Nasal cavity respiratory epithelium epithelial cell of viscerocranial mucosa (primary cell): Measurements from ENCODE around the gene SLC29A2. TPM values are rescaled to one million over a fixed set of nuclear protein-coding genes. Genes with fewer than 3 reads are reported as not detected.

ENCODE experiments used
- total RNA-seq: library from RNA; depleted of rRNA; stranded (reverse); fragments of >200 nt; gene quantifications from 2 replicates; pipeline ENCODE4 v1.2.3, GENCODE V29; 2014

The SLC29A2 gene
- 3.1 and 6.0 TPM in 2 replicates for total RNA-seq

GRCh38 chr11:66371627-66372415, at the start of gene SLC29A2:
SLC29A2 (minus strand) TSS chr11:66371760; CDS start chr11:66371591, 169 bp downstream.

GRCh38 chr11:66420671-66421476, 49.3 kb upstream of the SLC29A2 start, which contains the start of gene NPAS4:
NPAS4 (plus strand) TSS chr11:66421035; CDS start chr11:66421180, 145 bp downstream.

GRCh38 chr11:66347425-66348276, 23.9 kb downstream of the SLC29A2 start, which contains the start of gene B4GAT1:
B4GAT1 (minus strand) TSS chr11:66347629; CDS start chr11:66347545, 84 bp downstream.

DNA sequence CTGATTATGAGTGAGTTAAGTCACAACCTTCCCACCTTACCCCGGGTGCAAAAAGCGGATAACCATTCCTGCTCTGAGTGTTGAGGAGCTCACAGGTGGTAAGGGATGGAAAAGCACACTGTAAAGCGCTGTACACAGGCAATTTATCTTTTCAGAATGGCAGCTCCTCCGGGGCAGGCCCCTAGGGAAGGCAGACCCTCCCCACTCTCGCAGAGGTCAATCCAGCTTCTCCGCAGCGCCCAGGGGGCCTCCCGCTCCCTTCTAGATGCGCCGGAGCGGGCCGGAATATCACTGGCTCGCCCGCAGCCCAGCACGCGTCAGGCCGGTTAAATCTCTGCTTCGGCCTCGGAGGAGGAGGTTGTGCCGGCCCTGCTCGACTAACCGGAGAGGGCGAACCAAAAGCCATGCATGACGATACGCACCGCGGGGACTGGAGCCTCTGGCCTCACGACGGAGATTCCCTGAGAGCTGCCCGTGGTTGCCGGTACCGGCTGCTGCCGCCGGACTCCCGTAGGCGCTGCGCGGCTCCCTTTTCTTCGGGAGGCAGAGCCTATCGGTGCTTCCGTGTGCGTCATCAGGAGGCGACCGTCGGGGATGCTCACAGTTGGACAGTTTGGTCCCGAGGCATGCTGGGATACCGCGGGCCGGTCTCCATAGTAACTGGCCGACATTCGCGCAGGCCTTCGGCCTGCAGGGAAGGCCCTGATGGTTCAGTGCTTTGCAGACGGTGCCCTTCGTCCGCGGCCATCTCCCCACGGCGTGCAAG, 26.8 kb downstream of the SLC29A2 start, which contains the start of gene BRMS1:
BRMS1 (minus strand) TSS at position 555 of the 766 bp plus-strand sequence. CDS start 2,870 bp downstream, outside the sequence.

DNA sequence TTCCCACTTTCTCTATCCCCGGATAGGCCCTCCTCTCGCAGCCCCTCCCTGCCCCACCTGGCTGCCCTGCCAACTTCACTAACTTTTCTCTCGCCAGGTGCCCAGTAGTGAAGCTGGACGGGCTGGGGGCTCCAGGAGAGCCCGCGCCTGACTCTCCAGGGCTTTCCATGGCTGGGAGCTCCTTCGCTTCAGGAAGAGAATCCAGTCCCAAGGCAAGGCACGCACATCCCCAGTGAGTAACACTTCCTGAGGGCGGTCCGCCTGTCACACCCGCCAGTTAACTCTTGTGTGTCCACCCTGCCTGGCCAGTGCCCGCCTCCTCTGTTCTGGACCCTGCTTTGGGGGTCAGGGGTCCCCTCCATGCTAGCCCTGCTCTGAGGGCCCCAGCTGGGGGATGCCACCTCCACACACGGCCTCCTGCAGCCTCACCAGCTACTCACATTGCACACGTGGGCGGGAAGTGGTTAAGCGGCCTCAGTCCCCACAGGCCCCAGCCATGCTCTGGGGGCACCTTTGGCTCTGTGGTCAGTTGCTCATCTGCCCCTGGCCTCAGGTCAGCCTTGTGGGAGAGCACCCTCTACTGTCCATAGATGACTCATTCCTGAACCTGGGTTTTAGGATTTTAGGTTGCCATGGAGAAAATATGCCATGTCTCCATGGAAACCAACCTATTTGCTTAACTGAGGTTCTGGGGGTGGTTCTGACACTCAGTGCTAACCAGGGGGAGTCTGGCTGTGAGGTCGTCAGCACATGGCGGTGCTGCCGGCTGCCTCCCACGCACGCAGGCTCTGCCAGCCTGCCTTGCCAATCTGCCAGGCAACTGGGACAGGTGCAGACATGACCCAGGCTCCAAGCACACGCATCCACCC, 35.1 kb downstream of the SLC29A2 start, which contains the start of gene RIN1:
RIN1 (minus strand) TSS at position 201 of the 869 bp plus-strand sequence; CDS start at position 169, 32 bp downstream.

GRCh38 chr11:66316849-66317251, 54.7 kb downstream of the SLC29A2 start, which contains the start of gene CD248:
CD248 (minus strand) TSS chr11:66317044; CDS start chr11:66317027, 17 bp downstream.

Other genes with a start within 250 kb of the SLC29A2 start
- gene KLC2, start 114.1 kb downstream of the SLC29A2 start, total RNA-seq = 23.2 and 49.8 TPM in 2 replicates
- gene RAB1B, start 103.1 kb downstream of the SLC29A2 start, total RNA-seq = 61.2 and 88.6 TPM in 2 replicates
- gene CNIH2, start 93.6 kb downstream of the SLC29A2 start, total RNA-seq = under 0.01 and 0.14 TPM in 2 replicates
- 121 and 221 TPM in 2 replicates for gene YIF1A, start 82.6 kb downstream of the SLC29A2 start, total RNA-seq
- gene TMEM151A, start 79.9 kb downstream of the SLC29A2 start, total RNA-seq = under 0.01 and 0.07 TPM in 2 replicates
- gene CD248, start 54.7 kb downstream of the SLC29A2 start, total RNA-seq = 0.68 and 1.2 TPM in 2 replicates
- gene RIN1, start 35.3 kb downstream of the SLC29A2 start, total RNA-seq = 19.5 and 32.3 TPM in 2 replicates
- gene BRMS1, start 26.7 kb downstream of the SLC29A2 start, total RNA-seq = 58.2 and 74.8 TPM in 2 replicates
- gene B4GAT1, start 24.1 kb downstream of the SLC29A2 start, total RNA-seq = 8.5 and 13.7 TPM in 2 replicates
- gene NPAS4, start 49.3 kb upstream of the SLC29A2 start, total RNA-seq = not detected in 2 replicates
- 24.6 and 34.2 TPM in 2 replicates for gene MRPL11, start 67.1 kb upstream of the SLC29A2 start, total RNA-seq
- 9.6 and 14.3 TPM in 2 replicates for gene PELI3, start 95.1 kb upstream of the SLC29A2 start, total RNA-seq
- gene DPP3, start 108.7 kb upstream of the SLC29A2 start, total RNA-seq = 62.5 and 70.9 TPM in 2 replicates
- 5.5 and 20.1 TPM in 2 replicates for gene BBS1, start 138.9 kb upstream of the SLC29A2 start, total RNA-seq
- 7.2 and 11.7 TPM in 2 replicates for gene ZDHHC24, start 174.3 kb upstream of the SLC29A2 start, total RNA-seq
- under 0.01 TPM in 1 of 2 replicates, not detected in the other for gene ACTN3, start 175.1 kb upstream of the SLC29A2 start, total RNA-seq
- gene CTSF, start 196.8 kb upstream of the SLC29A2 start, total RNA-seq = 1.4 and 14.9 TPM in 2 replicates
- gene CCDC87, start 221.3 kb upstream of the SLC29A2 start, total RNA-seq = under 0.01 and 0.21 TPM in 2 replicates
- 21.9 and 22.5 TPM in 2 replicates for gene CCS, start 221.4 kb upstream of the SLC29A2 start, total RNA-seq
- 7.9 and 25.5 TPM in 2 replicates for gene RBM14, start 244.9 kb upstream of the SLC29A2 start, total RNA-seq